ENCODE measurements around the gene RBFOX2.
"Not testable (repeated sequence)": the region's sequence is repeated elsewhere in the genome, so short reads cannot be mapped to it uniquely, and the experiment has no call there.

Gene RBFOX2, protein sequence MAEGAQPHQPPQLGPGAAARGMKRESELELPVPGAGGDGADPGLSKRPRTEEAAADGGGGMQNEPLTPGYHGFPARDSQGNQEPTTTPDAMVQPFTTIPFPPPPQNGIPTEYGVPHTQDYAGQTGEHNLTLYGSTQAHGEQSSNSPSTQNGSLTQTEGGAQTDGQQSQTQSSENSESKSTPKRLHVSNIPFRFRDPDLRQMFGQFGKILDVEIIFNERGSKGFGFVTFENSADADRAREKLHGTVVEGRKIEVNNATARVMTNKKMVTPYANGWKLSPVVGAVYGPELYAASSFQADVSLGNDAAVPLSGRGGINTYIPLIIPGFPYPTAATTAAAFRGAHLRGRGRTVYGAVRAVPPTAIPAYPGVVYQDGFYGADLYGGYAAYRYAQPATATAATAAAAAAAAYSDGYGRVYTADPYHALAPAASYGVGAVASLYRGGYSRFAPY

DNA sequence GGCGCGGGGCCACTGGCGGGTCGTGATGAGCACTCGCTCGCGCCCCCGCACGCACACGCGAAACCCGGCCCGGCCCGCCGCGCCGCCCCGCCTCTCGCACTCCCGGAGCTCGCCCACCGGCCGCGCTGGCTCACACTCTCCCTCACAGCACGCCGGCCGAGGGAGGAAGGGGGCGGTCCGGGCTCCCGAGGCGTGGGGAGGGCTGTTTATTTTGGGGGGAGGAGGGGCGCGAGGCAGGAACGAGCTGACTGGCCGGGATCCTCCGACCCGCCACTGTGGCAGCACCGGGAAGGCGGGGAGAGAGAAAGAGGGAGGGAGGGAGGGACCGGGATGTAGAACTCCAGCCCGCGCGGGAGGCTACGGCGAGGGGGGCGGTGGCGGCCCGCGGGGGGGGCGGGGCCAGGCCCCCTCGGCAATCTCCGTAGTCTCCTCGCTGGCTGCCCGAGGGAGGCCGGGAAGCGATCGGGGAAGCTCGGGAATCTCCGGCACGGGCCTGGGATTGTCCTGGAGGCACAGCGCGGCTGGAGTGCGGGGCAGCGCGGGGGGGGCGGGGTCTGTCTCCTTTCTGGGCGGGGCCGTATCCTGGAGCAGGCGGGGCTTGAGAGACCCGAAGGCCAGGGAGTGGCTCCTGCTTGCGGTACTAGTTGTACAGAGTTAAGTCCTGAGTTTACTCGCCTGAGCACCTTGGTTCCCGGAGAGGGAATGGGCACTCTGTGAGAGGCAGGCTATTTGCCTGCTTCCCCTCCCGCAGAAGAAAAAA, at the start of gene RBFOX2:
RBFOX2 (minus strand) TSS at position 179 of the 760 bp plus-strand sequence. CDS start 399 bp downstream, outside the sequence.
- peak; percentile 46 for DNase-seq

DNA sequence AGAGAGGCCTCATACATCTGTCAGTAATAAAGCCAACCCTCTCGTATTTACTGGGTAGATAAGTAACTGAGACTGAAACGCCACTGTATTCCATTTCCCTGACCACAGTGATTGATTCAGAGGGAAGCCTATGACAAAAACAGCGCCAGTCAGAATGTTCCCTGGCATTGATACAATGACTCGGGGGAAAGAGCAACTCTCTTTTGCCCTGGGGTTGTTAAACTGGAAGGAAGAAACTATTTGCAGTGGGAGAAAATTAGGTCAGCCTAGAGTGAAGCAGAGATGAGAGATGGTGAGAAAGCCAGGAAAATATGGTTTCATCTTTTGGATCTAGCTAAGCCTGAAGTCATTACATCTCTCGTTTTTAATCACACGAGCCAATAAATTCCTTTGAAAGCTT, 48.6 kb upstream of the RBFOX2 start:
- DNase-seq = no peak

DNA sequence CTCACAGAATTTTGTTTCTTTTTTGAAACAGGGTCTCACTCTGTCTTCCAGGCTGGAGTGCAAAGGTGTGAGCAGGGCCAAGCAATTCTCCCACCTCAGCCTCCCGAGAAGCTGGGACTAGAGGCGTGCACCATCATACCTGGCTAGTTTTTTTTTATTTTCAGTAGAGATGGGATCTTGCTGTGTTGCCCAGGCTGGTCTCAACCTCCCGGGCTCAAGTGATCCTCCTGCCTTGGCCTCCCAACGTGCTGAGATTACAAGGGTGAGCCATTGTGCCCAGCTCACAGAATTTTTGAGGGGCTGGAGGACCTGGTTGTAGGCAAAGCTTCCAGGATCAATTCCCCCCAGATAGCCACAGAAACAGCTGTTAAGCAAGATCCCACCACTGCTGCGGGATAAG, 47.1 kb upstream of the RBFOX2 start:
- DNase-seq = no peak

DNA sequence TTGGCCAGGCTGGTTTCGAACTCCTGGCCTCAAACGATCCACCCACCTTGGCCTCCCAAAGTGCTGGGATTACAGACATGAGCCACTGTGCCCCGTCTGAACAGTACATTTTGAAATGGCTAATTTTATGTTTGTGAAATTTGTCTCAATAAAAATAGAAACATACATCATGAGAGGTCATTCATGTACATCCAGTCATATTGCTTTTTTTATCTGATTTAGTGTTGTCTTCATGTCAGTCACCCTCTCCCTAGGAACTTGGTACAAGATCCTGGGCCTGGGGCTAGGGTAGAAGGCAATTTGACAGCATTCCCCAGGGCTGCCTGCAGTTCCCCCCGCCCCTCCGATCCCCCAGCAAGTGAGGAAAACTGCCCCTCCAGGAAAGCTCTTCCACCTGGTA, 46.6 kb upstream of the RBFOX2 start:
- DNase-seq = no peak

DNA sequence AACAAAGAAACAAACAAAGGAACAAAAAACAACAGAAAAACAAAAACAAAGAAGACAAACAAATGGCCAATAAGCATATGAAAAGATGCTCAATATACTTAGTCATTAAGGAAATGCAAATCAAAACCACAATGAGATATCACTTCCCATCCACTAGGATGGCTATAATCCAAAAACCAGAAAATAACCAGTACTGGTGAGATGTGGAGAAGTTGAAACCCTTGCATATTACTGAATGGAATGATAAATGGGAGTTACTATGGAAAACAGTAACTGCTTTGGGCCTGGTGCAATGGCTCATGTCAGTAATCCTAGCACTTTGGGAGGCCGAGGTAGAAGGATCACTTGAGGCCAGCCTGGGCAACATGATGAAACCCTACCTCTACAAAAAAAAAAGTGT, 44.9 kb upstream of the RBFOX2 start:
- no peak for DNase-seq

DNA sequence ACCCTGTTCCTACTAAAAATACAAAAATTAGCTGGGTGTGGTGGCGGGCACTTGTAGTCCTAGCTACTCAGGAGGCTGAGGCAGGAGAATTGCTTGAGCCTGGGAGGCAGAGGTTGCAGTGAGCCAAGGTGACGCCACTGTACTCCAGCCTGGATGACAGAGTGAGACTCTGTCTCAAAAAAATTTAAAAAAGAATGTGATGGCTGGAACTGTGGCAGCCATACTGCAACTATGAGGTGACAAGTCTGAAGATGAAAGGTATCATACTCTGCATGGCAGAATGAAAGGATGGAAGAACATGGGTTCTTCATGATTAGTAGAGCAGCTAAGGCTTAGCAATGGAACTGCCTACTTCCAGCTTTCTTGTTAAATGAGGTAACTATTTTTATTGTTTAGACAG, 42.0 kb upstream of the RBFOX2 start:
- DNase-seq = not testable (repeated sequence)

DNA sequence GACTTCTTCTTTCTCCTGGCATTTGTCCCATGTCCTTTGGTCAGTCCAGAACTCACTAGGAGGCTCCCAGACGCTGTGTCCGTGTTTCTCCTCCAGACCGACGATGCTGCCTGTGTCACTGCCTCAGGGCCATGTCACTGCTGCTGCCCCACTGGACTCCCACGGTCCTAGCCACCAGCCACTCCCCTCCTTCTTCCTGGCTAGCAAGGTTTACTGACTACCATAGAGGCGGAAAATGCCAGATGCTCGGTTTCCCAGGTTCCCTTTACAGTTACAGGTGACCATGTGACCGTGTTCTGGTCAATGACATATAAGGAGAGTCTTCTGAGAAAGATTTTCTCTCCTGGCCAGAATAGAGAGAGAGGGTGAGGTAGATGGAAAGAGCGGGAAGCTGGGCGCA, 40.7 kb upstream of the RBFOX2 start:
- DNase-seq = no peak

DNA sequence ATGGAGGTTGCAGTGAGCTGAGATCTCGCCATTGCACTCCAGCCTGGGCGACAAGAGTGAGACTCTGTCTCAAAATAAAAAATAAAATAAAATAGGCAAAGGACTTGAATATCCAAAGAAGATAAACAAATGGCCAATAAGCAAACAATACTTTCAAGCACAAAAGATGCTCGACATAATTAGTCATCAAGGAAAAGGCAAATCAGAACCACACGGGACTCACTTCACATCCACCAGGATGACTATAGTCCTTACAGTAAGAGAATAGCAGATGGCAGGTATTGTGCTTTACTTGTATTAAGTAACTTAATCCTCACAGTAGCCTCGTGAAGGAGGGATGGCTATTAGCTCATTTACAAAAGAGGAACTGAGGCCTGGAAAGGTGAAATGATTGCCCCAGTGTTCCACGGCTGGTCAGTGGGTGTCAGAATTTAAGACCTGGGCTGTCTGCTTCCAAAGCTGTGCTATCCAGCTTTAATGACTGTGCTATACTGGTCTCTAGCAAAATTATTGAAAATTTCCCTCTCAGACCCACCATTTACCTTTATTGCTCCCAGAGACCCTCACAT, 40.2 kb upstream of the RBFOX2 start:
- no peak for DNase-seq

DNA sequence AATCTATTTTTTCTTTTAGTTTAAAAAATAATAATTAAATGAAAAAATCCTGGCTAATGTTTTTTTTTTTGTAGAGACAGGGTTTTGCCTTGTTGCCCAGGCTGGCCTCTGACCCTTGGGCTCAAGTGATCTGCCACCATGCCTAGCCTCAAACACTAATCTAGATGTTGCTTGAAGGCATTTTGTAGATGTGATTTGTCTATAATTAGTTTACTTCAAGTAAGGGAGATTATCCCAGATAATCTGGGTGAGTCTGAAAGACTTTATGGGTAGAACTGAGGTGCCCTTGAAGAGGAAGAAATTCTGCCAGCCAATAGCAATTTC, 38.6 kb upstream of the RBFOX2 start:
- DNase-seq = no peak

DNA sequence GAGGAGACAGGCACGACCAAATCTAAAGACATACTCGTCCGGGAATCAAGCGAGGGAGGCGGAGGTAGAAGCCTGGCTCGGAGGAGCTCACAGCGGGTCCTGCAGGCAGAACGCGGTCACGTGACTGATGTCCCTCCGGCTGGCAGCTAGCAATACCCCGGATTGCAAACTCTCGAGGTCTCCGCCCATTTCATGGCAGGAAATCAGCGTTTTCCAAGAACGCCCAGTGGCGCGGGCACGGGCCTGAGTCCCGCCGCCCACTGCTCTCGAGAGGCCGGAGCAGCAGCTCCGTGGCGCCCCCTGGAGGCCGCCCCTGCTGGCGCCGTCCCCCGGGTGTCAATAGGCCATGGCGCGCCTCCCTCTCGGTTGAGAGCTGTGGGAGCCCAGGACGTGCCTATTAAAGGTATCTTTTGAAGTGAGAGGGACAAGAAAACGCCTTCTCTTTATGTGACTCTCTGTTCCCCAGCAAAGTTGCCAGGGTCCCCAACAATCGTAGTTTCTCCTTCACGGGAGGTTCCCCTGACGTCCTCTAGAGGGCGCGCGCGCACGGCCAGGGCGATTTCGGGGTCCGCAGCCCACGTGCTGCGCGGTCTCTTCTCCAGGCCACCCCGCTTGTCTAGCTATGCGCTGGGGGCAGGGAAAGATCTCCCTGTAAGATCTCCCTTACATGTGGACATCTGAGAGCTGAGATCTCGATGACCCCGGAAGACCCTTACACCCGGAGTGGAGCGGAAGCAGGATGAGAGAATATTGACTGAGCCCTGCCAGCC, 37.3 kb upstream of the RBFOX2 start:
- peak; percentile 52 for DNase-seq

DNA sequence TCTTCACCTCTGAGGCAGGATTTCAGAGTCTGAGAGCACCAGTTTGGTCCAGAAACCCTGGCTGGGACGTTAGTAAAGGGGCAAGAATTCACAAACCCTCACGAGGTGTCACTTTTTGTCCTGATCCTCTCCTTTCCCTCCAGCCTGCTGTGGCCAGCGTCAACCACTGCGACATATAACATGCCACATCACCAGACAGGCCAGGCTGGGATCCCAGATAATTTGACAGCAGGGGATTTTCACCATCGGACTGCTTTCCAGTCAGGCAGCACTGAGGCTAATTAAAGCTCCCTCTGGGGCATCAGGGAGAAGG, 36.8 kb upstream of the RBFOX2 start:
- DNase-seq = no peak

DNA sequence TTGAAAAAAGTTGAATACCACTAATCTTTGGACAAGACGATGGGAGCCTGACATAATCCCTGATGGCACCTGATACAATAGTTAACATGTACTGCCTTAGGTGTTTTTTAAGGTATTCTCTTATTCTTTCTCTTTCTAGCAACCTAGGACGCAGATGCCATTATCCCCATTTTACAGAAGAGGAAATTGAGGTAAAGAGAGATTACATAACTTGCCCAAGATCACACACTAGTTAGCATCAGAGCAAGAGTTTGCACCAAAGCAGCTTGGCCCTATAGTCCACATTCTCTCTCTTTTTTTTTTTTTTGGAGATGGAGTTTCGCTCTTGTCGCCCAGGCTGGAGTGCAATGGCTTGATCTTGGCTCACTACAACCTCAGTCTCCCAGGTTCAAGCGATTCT, 35.7 kb upstream of the RBFOX2 start:
- DNase-seq = no peak

DNA sequence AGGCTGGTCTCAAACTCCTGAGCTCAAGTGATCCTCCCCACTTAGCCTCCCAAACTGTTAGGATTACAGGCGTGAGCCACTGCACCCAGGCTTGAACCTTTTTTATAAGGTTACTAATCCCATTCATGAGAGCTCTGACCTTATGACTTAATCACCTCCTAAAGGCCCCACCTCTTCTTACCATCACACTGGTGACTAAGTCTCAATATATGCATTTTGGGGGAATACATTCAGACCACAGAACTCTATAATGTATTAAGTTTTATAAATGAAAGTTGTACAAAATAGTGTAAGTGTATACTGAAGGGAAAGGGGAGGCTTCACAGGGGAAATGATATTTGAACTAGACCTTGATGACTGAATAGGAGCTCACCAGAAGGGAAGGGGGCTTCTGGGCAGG, 28.4 kb upstream of the RBFOX2 start:
- no peak for DNase-seq

DNA sequence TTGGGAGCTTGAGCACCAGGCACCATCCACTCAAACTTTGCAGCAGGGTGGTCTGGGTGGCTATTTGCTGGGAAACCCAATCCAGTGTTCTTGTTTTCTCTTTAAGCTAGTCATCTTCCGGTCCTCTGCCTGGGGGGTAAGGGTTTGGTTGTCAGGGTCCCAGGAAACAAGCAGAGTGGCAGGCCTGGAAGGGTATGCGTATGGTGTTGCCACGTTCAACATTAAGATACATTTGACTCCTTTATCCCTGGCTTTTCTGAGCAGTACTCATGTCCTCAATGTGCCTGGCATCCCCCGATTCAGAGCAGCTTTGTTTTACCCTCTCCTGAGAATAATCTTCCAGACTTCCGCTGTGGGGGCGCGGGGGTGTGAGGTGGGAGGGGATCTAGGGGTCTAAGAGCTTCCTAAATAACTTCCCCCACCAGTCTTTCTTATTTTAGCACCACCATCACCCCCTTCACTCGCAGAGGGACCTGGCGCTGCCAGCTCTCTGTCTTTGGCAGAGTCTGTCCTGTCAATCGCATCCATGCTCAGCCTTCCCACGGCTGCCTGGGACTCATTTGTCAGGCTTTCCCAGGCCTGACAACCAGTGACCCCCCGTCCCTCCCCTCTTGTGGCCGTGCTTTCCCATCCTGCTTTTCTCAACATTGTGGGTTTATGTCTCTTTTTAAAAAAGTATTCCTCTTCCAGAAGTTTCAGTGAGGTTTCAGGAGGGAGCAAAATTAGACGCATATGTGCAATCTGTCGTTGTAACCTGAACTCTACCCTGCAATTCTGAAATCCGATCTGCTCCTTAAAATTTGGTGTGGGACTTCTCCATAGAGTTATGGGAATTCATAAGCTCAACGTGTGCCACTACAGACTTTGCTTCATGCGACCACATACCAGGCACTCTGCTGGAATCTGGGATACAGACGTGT, 27.0 kb upstream of the RBFOX2 start:
- DNase-seq = no peak

DNA sequence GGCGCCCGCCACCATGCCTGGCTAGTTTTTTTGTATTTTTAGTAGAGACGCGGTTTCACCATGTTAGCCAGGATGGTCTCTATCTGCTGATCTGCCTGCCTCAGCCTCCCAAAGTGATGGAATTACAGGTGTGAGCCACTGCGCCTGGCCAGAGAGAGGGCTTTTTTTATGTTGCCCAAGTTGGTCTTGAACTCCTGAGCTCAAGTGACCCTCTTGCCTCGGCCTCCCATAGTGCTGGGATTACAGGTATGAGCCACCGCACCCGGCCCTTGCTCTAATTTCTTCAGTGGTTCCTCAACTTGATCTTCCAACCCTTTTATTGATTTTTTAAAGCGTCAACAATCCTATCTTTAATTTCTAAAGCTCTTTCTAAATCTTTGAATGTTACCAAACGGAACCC, 25.8 kb upstream of the RBFOX2 start:
- not testable (repeated sequence) for DNase-seq

DNA sequence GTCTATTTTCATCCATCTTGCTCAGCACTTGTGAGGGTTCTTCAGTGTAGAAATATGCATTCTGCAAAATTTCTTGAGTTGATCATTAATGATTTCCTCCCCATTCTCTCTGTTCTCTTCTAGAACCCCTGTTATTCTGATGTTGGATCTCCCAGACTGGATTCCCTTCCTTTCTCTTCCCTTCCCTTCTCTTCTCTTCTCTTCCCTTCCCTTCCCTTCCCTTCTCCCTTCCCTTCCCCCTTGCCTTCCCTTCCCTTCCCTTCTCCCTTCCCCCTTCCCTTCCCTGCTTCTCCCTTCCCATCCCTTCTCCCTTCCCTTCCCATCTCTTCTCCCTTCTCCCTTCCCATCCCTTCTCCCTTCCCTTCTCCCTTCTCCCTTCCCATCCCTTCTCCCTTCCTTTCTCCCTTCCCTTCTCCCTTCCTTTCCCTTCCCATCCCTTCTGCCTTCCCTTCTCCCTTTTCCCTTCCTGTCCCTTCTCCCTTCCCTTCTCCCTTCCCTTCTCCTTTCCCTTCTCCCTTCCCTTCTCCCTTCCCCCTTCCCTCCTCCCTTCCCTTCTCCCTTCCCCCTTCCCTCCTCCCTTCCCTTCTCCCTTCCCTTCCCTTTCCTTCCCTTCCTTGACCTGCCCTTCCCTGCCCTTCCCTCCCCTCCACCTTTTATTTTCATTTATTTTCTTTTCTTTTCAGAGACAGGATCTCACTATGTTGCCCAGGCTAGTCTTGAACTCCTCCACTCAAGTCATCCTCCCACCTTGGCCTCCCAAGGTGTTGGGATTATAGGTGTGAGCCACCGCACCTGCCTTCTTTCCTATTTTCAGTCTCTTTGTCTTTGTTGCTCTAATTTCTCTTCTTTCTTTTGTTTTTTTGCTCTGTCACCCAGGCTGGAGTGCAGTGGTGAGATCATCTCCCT, 24.9 kb upstream of the RBFOX2 start:
- DNase-seq = no peak

DNA sequence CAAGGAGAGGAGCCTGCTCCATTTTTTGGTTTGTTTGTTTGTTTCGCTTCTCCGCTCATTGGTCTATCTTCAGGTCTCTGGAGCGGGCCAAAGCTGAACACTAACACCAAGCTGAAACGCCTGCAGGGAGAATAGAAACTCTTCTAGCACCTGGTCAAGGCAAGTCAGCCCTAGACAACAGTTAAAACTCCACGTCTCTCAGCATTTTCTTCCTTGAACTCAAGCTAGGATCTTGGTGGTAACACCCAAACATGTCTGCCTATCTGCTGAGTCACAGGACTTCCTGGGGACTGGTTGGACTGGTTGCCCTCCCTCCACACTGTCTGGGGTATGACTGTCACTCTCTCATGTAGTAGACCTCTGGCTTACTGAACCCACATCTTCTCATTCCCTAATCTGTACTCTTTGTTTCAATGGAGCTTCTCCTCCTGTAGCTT, 23.9 kb upstream of the RBFOX2 start:
- no peak for DNase-seq

DNA sequence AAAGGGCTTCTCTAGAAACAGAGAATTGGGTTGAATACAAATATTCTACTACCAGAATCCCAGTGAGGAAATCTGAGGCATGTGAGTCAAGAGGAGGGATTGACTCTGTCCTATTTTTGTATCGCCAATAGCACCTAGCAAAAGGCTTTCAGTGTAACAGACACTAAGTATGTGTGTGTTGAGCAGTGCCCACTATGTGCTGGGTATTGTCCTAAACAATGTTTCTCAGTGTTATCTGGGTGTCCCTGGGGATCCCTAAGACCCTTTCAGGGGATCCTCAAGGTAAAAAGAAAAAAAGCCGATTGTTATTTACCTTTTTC, 21.0 kb upstream of the RBFOX2 start:
- DNase-seq = no peak

DNA sequence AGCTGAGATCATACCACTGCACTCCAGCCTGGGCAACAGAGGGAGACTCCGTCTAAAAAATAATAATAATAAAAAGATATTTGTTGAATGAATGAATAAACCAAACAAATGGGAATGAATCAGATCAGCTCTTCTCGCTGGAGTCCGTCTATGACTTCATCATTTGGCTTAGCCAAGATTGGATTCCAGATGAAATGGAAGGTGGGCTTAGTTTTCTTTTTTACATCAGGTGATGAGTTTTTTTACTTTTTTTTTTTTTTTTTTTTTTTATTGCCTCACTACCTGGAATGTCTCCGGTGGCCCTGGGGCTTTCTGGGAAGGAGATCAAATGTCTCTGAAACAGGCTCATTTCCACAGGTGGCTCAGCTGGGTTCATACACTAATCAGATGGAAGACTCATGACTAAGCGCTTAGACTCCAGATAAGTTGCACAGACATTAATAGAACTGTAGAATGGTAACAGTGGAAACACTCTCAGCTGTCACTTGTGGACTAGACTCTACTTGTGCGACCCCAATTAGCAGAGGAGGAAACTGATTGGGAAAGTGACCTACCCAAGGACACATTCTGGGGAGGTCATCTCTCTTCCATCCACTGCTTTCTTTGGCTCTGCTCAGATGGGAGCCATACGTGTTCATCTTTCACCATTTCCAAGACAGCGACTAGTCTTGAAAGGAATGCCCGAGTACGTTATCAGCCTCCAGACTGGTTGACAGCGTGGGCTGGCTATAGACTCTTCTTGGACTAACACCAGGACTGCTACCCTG, 20.5 kb upstream of the RBFOX2 start:
- DNase-seq = no peak

DNA sequence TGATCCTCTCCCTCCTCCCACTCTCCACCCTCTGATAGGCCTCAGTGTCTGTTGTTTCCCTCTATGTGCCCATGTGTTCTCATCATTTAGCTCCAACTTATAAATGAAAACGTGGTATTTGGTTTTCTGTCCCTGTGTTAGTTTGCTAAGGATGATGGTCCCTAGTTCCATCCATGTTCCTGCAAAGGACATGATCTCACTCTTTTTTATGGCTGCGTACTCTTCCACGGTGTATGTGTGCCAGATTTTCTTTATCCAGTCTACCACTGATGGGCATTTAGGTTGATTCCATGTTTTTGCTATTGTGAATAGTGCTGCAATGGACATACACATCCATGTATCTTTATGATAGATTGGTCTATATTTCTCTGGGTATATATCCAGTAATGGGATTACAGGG, 15.9 kb upstream of the RBFOX2 start:
- DNase-seq = not testable (repeated sequence)

DNA sequence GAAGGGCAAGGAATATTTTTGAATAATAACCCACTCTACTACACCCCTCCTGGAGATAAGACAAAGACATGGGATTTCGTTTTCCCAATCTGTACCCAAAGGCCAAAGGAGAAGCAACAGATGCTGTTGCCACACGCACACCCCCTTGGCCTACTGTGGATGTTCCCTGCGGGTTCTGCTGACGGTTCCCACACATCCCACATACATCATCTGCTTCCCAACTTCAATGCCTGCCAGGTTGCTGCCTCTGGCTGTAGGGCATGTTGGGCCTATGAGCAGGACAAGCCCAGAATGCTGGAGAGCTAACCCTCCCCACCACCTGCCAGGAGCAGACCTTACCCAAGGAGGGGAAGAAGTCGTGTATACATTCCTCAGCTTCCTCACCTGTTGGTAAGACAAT, 13.6 kb upstream of the RBFOX2 start:
- DNase-seq = no peak
